ENCODE data around the gene RPP21. TPM values are rescaled to one million over a fixed set of nuclear protein-coding genes. Genes with fewer than 3 reads are reported as not detected.

Gene RPP21
- total and polyA plus RNA-seq, 12 donors, result 16.2 to 113 (median 24.9) TPM

DNA sequence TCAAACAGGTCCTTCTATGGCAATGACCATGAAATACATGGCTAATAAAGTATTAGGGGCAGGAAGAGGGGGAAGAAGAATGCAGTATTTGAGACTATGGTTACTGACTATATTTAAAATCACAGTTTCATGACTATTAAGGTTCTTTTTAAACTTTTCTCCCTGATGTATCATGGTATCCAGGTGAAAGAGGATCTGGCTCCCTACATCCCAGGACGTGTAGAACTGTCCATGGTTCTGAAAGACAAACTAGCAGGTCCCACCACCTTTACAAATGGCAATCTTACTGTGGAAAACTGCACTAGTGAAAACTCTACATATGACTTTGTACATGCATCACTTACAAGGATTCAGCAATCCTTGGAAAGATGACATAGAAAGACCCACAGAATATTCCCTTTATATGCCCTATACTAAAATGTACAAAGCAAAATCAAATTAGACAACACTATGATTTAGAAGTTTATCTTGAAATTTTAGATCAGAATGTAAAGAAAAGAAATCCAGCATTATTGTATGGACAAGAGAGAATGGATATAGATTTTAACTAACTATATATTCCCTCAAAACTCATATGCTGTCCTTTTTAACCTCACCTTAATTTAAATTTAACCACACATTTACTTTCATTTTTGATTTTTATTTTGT is 33.5 kb downstream of the RPP21 start:
- Histone ChIP-seq H3K27me3 (peaks cover 0 to 52% (median 29%) of the 10 kb centered on the region in 7 donors), H3K4me3 (no peak overlapping the region), H3K9me3 (no peaks in the 10 kb centered on the region), H3K4me1 (no peaks in the 10 kb centered on the region), H3K27ac (no peak overlapping the region), H3K36me3 (no peaks in the 10 kb centered on the region)
- ATAC-seq, result no peak
- no peak for DNase-seq
- 0 to 2% methylated on average over 1 of the region's 1 CpG for WGBS, 2 donors
- TF ChIP-seq, protein P1, sequence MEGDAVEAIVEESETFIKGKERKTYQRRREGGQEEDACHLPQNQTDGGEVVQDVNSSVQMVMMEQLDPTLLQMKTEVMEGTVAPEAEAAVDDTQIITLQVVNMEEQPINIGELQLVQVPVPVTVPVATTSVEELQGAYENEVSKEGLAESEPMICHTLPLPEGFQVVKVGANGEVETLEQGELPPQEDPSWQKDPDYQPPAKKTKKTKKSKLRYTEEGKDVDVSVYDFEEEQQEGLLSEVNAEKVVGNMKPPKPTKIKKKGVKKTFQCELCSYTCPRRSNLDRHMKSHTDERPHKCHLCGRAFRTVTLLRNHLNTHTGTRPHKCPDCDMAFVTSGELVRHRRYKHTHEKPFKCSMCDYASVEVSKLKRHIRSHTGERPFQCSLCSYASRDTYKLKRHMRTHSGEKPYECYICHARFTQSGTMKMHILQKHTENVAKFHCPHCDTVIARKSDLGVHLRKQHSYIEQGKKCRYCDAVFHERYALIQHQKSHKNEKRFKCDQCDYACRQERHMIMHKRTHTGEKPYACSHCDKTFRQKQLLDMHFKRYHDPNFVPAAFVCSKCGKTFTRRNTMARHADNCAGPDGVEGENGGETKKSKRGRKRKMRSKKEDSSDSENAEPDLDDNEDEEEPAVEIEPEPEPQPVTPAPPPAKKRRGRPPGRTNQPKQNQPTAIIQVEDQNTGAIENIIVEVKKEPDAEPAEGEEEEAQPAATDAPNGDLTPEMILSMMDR (IDR thresholded peaks at IDR 0.05), result no peak
- intact Hi-C loops (cut with DNase I), result no loop called here

DNA sequence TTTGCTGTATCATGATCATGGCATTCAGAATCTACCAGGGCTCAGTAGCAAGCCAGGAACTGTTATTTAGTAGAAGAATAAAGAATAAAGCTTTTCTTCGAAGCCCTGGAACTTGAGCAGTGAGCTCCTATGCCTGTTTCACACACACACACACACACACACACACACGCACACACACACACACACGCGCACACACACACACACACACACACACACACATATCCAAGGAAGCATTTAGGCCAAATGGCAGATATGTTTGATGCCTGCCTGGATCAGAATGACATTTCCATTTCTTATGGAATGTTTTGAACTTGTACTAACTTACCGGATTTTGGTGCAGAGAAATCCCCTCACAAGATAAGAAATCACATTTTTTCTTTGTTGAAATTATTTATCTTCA is 35.5 kb downstream of the RPP21 start:
- TF ChIP-seq, protein P1 (IDR thresholded peaks at IDR 0.05), result no peak
- DNase-seq, result no peak
- H3K9me3 ChIP-seq, result no peaks in the 10 kb centered on the region
- H3K27ac ChIP-seq, result no peak overlapping the region
- 51 to 57% methylated on average over 5 of the region's 5 CpGs for WGBS, 2 donors
- no peaks in the 10 kb centered on the region for H3K36me3 ChIP-seq
- H3K4me1 ChIP-seq, result no peaks in the 10 kb centered on the region
- no peak for ATAC-seq
- H3K4me3 ChIP-seq, result no peak overlapping the region
- intact Hi-C loops (cut with DNase I), result no loop called here
- peaks cover 0 to 72% (median 48%) of the 10 kb centered on the region in 7 donors for H3K27me3 ChIP-seq

DNA sequence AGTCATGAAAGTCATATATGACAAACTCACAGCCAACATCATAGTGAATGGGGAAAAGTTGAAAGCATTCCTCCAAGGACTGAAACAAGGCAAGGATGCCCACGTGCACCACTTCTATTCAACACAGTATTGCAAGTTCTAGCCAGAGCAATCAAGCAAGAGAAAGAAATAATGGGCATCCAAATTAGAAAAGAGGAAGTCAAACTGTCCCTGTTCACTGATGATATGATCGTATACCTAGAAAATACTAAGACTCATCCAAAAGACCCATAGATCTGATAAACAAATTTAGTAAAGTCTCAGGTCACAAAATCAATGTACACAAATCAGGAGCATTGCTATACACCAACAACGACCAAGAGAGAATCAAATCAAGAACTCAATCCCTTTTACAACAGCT is 41.2 kb downstream of the RPP21 start:
- Histone ChIP-seq H3K27me3 (peaks cover 0 to 95% (median 84%) of the 10 kb centered on the region in 7 donors), H3K4me1 (no peaks in the 10 kb centered on the region), H3K36me3 (no peaks in the 10 kb centered on the region), H3K27ac (no peak overlapping the region), H3K4me3 (no peak overlapping the region), H3K9me3 (no peaks in the 10 kb centered on the region)
- TF ChIP-seq, protein P1 (IDR thresholded peaks at IDR 0.05), result no peak
- WGBS, 2 donors, result 44 to 50% methylated on average over 3 of the region's 3 CpGs
- DNase-seq (no peak), ATAC-seq (no peak)
- intact Hi-C loops (cut with DNase I), result no loop called here

DNA sequence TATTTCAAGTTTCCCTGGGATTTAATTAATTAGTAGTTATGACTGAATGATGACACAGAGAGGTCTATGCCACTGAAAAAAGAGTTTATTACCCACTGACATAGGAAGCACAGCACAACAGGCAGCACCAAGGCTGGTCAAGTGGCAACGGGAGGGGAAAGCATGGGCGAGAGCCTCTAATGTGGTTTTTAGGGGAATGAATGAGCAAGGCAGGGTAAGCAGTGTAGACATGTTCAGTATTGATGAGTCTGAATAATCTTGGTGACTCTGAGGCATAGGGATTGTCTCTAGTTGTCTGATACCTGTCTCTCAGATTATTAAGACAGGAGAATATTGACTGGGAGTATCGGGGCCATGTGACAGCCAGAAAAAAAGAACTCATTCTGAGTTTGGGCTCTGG is 46.3 kb downstream of the RPP21 start:
- intact Hi-C loops (cut with DNase I), result loop anchor here in 2 of 10 donors (10.0 kb wide), 2 partner anchors 166 to 286 kb away; no protein-coding TSS in a partner anchor
- no peak overlapping the region for H3K27ac ChIP-seq
- H3K4me1 ChIP-seq, result no peaks in the 10 kb centered on the region
- no peak for ATAC-seq
- WGBS, 2 donors, result 61 to 68% methylated on average over 3 of the region's 3 CpGs
- no peak overlapping the region for H3K4me3 ChIP-seq
- H3K36me3 ChIP-seq, result no peaks in the 10 kb centered on the region
- TF ChIP-seq, protein P1 (IDR thresholded peaks at IDR 0.05), result no peak
- no peaks in the 10 kb centered on the region for H3K9me3 ChIP-seq
- peaks cover 0 to 93% (median 76%) of the 10 kb centered on the region in 7 donors for H3K27me3 ChIP-seq
- DNase-seq, result no peak
